HUES64 (cell line): ENCODE data around the gene PIK3R5.

ENCODE experiments used
- H3K27ac ChIP-seq: 2 replicates; pipeline ENCODE4 v1.7.0; 2013; ENCODE audit warnings: low read depth, low read length, inconsistent platforms
- H3K27me3 ChIP-seq: 2 replicates; pipeline ENCODE4 v1.6.1; 2013; ENCODE audit warnings: mild to moderate bottlenecking, low read length; ENCODE audit not compliant: insufficient read depth
- H3K36me3 ChIP-seq: 2 replicates; pipeline ENCODE4 v1.6.1; 2013; ENCODE audit warnings: mild to moderate bottlenecking, low read length; ENCODE audit not compliant: insufficient read depth
- H3K4me1 ChIP-seq: 2 replicates; pipeline ENCODE4 v1.6.1; 2013; ENCODE audit warnings: mild to moderate bottlenecking, low read length, moderate library complexity; ENCODE audit not compliant: insufficient read depth
- H3K4me3 ChIP-seq: 2 replicates; pipeline ENCODE4 v1.5.1; 2013; ENCODE audit warnings: mild to moderate bottlenecking, low read length, moderate library complexity
- H3K9ac ChIP-seq: 2 replicates; pipeline ENCODE4 v1.6.1; 2013; ENCODE audit warnings: mild to moderate bottlenecking, low read depth, low read length
- H3K9me3 ChIP-seq: 2 replicates; pipeline ENCODE4 v1.6.1; 2013; ENCODE audit warnings: low read depth, low read length; ENCODE audit not compliant: insufficient read depth
- WGBS: fragments of 150-250, 120-280 bp; methylation state at CpG from one replicate; pipeline ENCODE4 v1.1.7; 2013; ENCODE audit warnings: missing lambda C conversion rate; 5-methylcytosine and 5-hydroxymethylcytosine counted together

The PIK3R5 gene

DNA sequence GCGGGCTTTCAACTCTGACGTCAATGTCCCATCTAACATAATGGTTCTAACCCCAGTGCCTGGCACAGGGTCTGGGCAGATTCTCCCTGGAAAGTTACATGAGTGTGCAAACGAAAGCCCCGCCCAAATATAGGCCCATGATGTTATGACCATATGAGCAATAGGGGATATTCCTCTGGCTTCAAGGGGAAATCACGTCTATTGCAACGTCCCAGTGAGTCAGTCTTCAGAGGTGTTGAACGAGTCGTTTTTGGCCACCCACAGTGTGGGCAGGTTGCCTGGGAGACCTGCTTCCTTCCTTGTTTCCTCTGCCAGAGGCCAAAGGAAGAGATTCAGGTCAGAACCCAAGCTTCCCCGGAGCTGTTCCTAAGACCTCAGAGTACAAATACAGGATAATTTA is 30.3 kb downstream of the PIK3R5 start:
- H3K27ac ChIP-seq, result no peak overlapping the region
- H3K4me1 ChIP-seq, result peaks cover 18% of the 10 kb centered on the region; the same call in 1 of the 2 replicates
- 74% methylated on average over 8 of the region's 9 CpGs for WGBS
- no peaks in the 10 kb centered on the region for H3K27me3 ChIP-seq
- H3K4me3 ChIP-seq, result no peak overlapping the region
- no peak overlapping the region for H3K9ac ChIP-seq
- H3K9me3 ChIP-seq, result no peaks in the 10 kb centered on the region
- H3K36me3 ChIP-seq, result no peaks in the 10 kb centered on the region

DNA sequence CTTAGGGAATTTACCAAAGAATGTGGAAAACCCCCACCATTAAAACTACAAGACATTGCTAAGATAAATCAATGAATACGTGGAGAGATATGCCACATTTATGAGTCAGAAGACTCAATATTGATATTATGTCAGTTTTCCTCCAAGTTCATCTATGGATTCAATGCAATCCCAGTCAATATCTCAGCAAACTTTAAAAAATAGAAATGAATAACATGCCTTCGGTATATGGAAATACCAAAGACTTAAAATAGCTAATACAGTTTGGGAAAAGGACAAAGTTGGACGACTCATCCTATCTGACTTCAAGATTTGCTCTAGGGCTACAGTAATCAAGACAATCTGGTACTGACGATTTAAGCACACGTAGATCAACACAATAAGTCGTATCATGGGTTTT is 31.2 kb downstream of the PIK3R5 start:
- H3K27me3 ChIP-seq, result no peaks in the 10 kb centered on the region
- H3K9me3 ChIP-seq, result no peaks in the 10 kb centered on the region; the same call in 1 of the 2 replicates
- H3K9ac ChIP-seq, result no peak overlapping the region
- no peak overlapping the region for H3K27ac ChIP-seq
- H3K36me3 ChIP-seq, result no peaks in the 10 kb centered on the region
- H3K4me1 ChIP-seq, result 0 out of 2 replicates have a peak, but pooled peaks cover 10% of the 10 kb centered on the region
- no peak overlapping the region for H3K4me3 ChIP-seq
- 93% methylated on average over 6 of the region's 6 CpGs for WGBS

DNA sequence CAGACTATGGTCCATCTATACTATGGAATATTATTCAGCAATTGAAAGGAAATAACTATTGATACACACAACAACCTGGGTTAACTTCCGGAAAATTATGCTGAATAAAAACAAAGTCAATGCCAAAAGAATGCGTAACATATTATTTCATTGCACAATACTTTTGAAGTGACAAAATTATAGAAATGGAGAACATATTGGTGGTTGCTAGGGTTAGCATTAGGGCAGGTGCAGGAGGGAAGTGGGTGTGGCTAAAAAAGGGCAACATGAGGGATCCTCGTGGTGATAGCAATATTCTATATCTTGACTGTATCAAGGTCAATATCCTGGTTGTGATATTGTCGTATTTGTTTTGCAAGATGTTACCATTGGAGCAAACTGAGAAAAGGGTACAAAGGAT is 34.9 kb downstream of the PIK3R5 start:
- H3K4me1 ChIP-seq, result 0 out of 2 replicates have a peak, but pooled peaks cover 7% of the 10 kb centered on the region
- no peak overlapping the region for H3K27ac ChIP-seq
- H3K9ac ChIP-seq, result no peak overlapping the region
- peaks cover 20% of the 10 kb centered on the region for H3K9me3 ChIP-seq
- H3K4me3 ChIP-seq, result no peak overlapping the region
- H3K27me3 ChIP-seq, result no peaks in the 10 kb centered on the region
- 87% methylated on average over 4 of the region's 4 CpGs for WGBS
- H3K36me3 ChIP-seq, result no peaks in the 10 kb centered on the region

DNA sequence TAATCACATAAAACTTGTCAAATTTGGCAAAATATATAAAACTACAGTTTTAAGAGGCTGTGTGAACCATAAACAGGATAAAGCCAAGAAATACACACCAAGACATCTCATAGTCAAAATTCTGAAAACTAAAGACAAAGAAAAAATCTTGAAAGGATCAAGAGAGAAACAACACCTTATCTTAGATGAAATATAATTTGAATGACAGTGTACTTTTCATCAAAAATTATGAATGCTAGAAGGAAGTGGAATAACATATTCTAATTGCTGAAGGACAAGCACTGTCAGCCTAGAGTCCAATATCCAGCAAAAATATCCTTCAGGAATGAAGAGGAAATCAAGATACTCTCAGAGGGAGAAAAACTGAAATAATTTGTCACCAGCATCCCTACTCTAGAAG is 37.2 kb downstream of the PIK3R5 start:
- H3K36me3 ChIP-seq, result no peaks in the 10 kb centered on the region
- peaks cover 20% of the 10 kb centered on the region for H3K9me3 ChIP-seq
- H3K27me3 ChIP-seq, result no peaks in the 10 kb centered on the region
- H3K4me3 ChIP-seq, result no peak overlapping the region
- H3K27ac ChIP-seq, result no peak overlapping the region
- H3K9ac ChIP-seq, result no peak overlapping the region
- no peaks in the 10 kb centered on the region for H3K4me1 ChIP-seq

DNA sequence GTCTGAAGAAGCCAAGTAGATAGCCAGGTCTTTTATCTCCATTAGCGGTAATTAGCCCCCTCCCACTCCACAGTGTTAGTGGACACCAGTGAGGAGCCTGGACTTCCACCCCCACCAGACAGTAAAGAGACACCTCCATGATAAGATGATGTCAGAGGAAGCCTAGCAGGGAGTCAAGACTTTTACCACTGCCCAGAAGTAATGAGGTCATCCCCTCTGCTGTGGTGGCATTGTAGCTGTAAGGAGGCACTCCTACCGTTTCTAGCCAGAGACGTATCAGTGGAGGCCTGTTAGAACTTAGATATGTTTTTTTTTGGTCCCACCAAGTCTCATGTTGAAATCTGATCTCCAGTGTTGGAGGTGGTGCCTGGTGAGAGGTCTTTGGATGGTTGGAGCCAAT is 38.1 kb downstream of the PIK3R5 start:
- Histone ChIP-seq H3K27ac (no peak overlapping the region), H3K4me3 (no peak overlapping the region), H3K9ac (no peak overlapping the region), H3K4me1 (no peaks in the 10 kb centered on the region), H3K9me3 (peaks cover 20% of the 10 kb centered on the region), H3K27me3 (no peaks in the 10 kb centered on the region), H3K36me3 (no peaks in the 10 kb centered on the region)
- 94% methylated on average over 3 of the region's 3 CpGs for WGBS

DNA sequence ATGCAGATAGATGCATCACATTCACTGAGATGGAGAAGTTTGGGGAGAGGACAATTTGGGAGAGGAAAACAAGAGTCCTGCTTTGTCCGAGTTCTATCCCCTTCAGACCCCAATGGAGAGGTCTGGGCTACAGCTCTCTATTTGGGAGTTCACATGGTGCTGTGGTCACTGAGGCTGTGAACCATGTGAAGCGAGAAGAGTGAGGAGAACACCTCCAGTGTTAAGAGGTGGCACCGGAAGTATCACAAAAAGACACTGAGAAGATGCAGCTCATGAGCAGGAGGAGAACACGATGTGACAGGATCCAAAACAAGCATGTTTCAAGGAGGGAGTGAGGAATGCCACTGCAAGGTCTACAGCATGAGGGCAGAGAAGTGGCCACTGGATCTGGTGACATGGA is 39.7 kb downstream of the PIK3R5 start:
- Histone ChIP-seq H3K4me3 (no peak overlapping the region), H3K27ac (no peak overlapping the region), H3K9ac (no peak overlapping the region), H3K9me3 (peaks cover 20% of the 10 kb centered on the region), H3K36me3 (no peaks in the 10 kb centered on the region), H3K4me1 (no peaks in the 10 kb centered on the region), H3K27me3 (no peaks in the 10 kb centered on the region)
- WGBS, result 89% methylated on average over 4 of the region's 4 CpGs

DNA sequence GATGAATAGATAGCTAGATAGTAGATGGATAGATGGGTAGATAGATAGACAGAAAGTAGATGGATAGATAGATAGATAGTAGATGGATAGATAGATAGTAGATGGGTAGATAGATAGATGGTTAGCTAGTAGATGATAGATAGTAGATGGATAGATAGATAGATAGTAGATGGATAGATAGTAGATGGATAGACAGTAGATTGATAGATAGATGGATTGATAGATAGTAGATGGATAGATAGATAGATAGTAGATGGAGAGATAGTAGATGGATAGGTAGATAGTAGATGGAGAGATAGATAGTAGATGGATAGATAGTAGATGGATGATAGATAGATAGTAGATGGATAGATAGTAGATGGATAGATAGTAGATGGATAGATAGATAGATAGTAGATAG is 40.4 kb downstream of the PIK3R5 start:
- no peak overlapping the region for H3K27ac ChIP-seq
- H3K9me3 ChIP-seq, result peaks cover 20% of the 10 kb centered on the region
- no peak overlapping the region for H3K9ac ChIP-seq
- H3K36me3 ChIP-seq, result no peaks in the 10 kb centered on the region
- H3K4me3 ChIP-seq, result no peak overlapping the region
- H3K27me3 ChIP-seq, result no peaks in the 10 kb centered on the region
- no peaks in the 10 kb centered on the region for H3K4me1 ChIP-seq

DNA sequence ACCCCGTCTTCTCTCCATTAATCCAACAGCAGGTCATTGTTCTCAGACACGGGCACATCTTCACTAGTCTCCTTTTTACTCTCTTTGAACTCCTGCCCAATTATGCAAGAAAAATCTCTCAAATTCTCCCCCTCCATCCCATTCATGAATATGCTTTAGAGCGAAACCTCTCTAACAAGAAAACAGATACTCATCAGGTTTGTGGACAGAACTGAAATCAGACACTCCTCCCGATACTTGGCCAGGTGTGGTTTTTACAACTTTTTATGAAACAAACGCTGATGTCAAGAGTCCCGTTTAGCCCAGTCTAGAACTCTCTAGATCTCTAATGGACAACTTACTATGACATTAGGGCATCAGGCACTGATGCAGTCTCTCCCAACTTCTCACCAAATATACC is 40.9 kb downstream of the PIK3R5 start:
- Histone ChIP-seq H3K36me3 (no peaks in the 10 kb centered on the region), H3K9me3 (peaks cover 20% of the 10 kb centered on the region), H3K27me3 (no peaks in the 10 kb centered on the region), H3K27ac (no peak overlapping the region), H3K9ac (no peak overlapping the region), H3K4me3 (no peak overlapping the region), H3K4me1 (no peaks in the 10 kb centered on the region)
- WGBS, result 88% methylated on average over 6 of the region's 6 CpGs

DNA sequence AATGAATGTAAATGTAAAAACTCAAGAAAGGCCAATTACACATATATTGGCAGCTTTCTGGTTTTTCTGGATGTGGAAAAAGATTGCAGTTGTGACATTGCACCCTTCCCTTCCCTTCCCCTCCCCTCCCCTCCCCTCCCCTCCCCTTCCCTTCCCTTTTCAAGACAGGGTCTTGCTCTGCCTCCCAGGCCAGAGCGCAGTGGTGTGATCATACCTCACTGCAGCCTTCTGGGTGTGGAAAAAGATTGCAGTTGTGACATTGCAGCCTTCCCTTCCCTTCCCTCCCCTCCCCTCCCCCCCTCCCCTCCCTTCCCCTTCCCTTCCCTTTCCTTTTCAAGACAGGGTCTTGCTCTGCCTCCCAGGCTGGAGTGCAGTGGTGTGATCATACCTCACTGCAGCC is 41.7 kb downstream of the PIK3R5 start:
- peaks cover 18% of the 10 kb centered on the region for H3K9me3 ChIP-seq
- H3K4me1 ChIP-seq, result no peaks in the 10 kb centered on the region
- H3K9ac ChIP-seq, result no peak overlapping the region
- no CpG with 5 or more reads among the region's 1 CpG for WGBS
- no peaks in the 10 kb centered on the region for H3K36me3 ChIP-seq
- H3K27ac ChIP-seq, result no peak overlapping the region
- H3K27me3 ChIP-seq, result no peaks in the 10 kb centered on the region
- H3K4me3 ChIP-seq, result no peak overlapping the region

DNA sequence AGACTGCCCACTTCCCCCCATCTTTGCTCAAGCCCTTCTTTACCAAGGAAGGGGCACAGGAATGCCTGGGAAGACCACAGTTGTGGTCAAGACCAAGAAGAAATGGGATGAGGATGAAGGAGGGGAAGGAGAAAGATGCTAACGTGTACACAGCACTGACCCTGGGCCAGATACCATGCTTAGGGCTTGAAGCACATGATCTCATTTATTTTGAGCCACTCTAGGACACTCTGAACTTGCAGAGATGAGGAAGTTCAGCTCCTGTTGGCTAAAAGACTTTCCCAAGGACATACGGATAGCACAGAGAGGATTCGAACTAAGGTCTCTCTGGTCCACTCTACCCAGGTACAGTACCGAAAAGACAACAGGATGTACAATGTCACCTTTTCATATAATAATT is 42.6 kb downstream of the PIK3R5 start:
- Histone ChIP-seq H3K4me1 (no peaks in the 10 kb centered on the region), H3K9me3 (peaks cover 14% of the 10 kb centered on the region), H3K36me3 (no peaks in the 10 kb centered on the region), H3K27me3 (no peaks in the 10 kb centered on the region), H3K4me3 (no peak overlapping the region), H3K27ac (no peak overlapping the region), H3K9ac (no peak overlapping the region)
- 94% methylated on average over 4 of the region's 4 CpGs for WGBS

DNA sequence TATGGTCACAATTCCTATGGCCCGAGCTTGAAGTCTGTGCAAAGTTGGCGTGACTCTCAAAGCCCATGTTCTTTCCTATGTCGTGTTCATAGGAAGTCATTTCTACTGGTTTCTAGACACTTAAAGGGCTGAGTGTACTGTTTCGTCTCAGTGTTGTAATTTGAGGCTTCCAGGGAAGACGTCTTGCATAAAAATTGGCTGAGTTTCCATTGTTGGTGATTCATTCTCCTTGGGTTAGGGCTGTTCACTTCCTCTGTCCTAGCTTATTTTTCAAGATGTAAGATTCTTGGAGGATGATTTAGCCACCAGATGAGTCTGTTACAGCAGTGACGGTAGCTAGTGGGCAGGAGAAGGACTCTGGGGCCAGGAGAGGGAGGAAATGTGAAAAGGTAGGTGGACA is 43.1 kb downstream of the PIK3R5 start:
- Histone ChIP-seq H3K9ac (no peak overlapping the region), H3K27me3 (no peaks in the 10 kb centered on the region), H3K4me3 (no peak overlapping the region), H3K27ac (no peak overlapping the region), H3K36me3 (no peaks in the 10 kb centered on the region), H3K9me3 (peaks cover 10% of the 10 kb centered on the region), H3K4me1 (no peaks in the 10 kb centered on the region)
- WGBS, result 84% methylated on average over 6 of the region's 6 CpGs

DNA sequence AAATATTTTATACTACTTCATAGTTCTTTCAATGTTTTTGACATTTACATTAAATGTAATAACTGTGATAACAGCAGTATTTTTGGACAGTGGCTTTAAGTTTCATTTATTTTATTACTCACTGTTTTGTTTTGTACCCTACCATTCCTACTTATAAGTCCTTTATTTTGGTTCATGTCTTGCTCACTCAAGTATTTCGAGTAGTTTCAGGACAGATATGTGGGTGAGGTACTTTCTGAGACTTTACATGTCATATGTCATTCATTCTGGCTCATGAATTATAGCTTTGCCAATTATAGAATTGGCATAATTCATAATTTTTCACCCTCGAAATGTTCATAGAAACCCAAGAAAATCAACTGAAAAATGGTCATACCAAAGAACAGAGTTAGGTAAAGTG is 44.4 kb downstream of the PIK3R5 start:
- Histone ChIP-seq H3K9me3 (peaks cover 9% of the 10 kb centered on the region), H3K4me3 (no peak overlapping the region), H3K4me1 (no peaks in the 10 kb centered on the region), H3K9ac (no peak overlapping the region), H3K36me3 (no peaks in the 10 kb centered on the region), H3K27ac (no peak overlapping the region), H3K27me3 (no peaks in the 10 kb centered on the region)
- WGBS, result no CpG with 5 or more reads among the region's 2 CpGs
